Neural cell (in vitro differentiated cells): ENCODE measurements around the gene KCTD13. TPM values are rescaled to one million over a fixed set of nuclear protein-coding genes. Genes with fewer than 3 reads are reported as not detected.

ENCODE experiments used
- H2AFZ ChIP-seq: fragments of 200-600, 300-800 bp; sonication (generic), shearing (Covaris generic); 2 replicates; pipeline ENCODE4 v1.6.0; 2014; ENCODE audit warnings: low read depth, mild to moderate bottlenecking, antibody characterized with exemption, low read length, moderate library complexity
- H3F3A ChIP-seq: fragments of 200-600 bp; shearing (Covaris generic); 2 replicates; pipeline ENCODE4 v1.6.1; 2016; ENCODE audit warnings: mild to moderate bottlenecking, moderate library complexity, mixed read lengths, antibody characterized with exemption, low read length; ENCODE audit not compliant: insufficient read depth, poor library complexity, severe bottlenecking
- H3K27ac ChIP-seq: fragments of 200-600, 300-800 bp; sonication (generic), shearing (Covaris generic); 2 replicates; pipeline ENCODE4 v1.5.1; 2014; ENCODE audit warnings: mild to moderate bottlenecking, low read length, moderate library complexity
- H3K27me3 ChIP-seq: fragments of 300-800, 200-600 bp; sonication (generic), shearing (Covaris generic); 2 replicates; pipeline ENCODE4 v1.6.0; 2014; ENCODE audit warnings: mild to moderate bottlenecking, low read depth, low read length, moderate library complexity; ENCODE audit not compliant: insufficient read depth
- H3K36me3 ChIP-seq: fragments of 300-800, 200-600 bp; sonication (generic), shearing (Covaris generic); 2 replicates; pipeline ENCODE4 v1.5.1; 2014; ENCODE audit warnings: mild to moderate bottlenecking, antibody characterized with exemption, low read length, moderate library complexity; ENCODE audit not compliant: insufficient read depth
- H3K4me2 ChIP-seq: fragments of 300-800, 200-600 bp; sonication (generic), shearing (Covaris generic); 2 replicates; pipeline ENCODE4 v1.6.0; 2014; ENCODE audit warnings: mild to moderate bottlenecking, low read length
- H3K4me3 ChIP-seq: fragments of 300-800, 200-600 bp; sonication (generic), shearing (Covaris generic); 2 replicates; pipeline ENCODE4 v1.5.1; 2014; ENCODE audit warnings: mild to moderate bottlenecking, low read length, moderate library complexity
- H3K79me2 ChIP-seq: fragments of 200-600 bp; shearing (Covaris generic); replicated peaks from 2 replicates; pipeline ENCODE4 v1.6.0; 2014; ENCODE audit warnings: mild to moderate bottlenecking, low read length, moderate library complexity; ENCODE audit not compliant: insufficient read depth
- H3K9ac ChIP-seq: fragments of 300-800, 200-600 bp; sonication (generic), shearing (Covaris generic); 2 replicates; pipeline ENCODE4 v1.6.1; 2016; ENCODE audit warnings: mild to moderate bottlenecking, low read length, mixed read lengths
- H3K9me2 ChIP-seq: fragments of 200-600 bp; shearing (Covaris generic); 2 replicates; pipeline ENCODE4 v1.6.1; 2016; ENCODE audit warnings: mild to moderate bottlenecking, low read length, mixed read lengths; ENCODE audit not compliant: insufficient read depth
- H3K9me3 ChIP-seq: fragments of 200-600, 300-800 bp; sonication (generic), shearing (Covaris generic); 2 replicates; pipeline ENCODE4 v1.6.1; 2016; ENCODE audit warnings: mild to moderate bottlenecking, mixed run types, low read length, moderate library complexity, mixed read lengths
- H4K20me1 ChIP-seq: fragments of 200-600 bp; shearing (Covaris generic); 2 replicates; pipeline ENCODE4 v1.6.1; 2016; ENCODE audit warnings: mild to moderate bottlenecking, mixed run types; ENCODE audit not compliant: insufficient read depth
- EP300 ChIP-seq: fragments of 450-650 bp; conservative IDR thresholded peaks from 2 replicates; pipeline ENCODE4 v1.6.1; 2014; ENCODE audit warnings: antibody characterized with exemption, mild to moderate bottlenecking, moderate library complexity; ENCODE audit not compliant: poor library complexity, severe bottlenecking
- EZH2 ChIP-seq: fragments of 200-600, 300-800 bp; shearing (Covaris generic), sonication (generic); IDR thresholded peaks from 2 replicates; pipeline ENCODE4 v1.6.1; 2014; ENCODE audit warnings: antibody characterized with exemption, low read length, borderline replicate concordance, mild to moderate bottlenecking; ENCODE audit not compliant: insufficient read depth, poor library complexity, severe bottlenecking
- MXI1 ChIP-seq: fragments of 450-650 bp; conservative IDR thresholded peaks from 2 replicates; pipeline ENCODE4 v1.6.1; 2014; ENCODE audit warnings: antibody characterized with exemption, mild to moderate bottlenecking; ENCODE audit not compliant: poor library complexity, severe bottlenecking
- POLR2AphosphoS5 ChIP-seq: IDR thresholded peaks from 2 replicates; pipeline ENCODE4 v1.6.1; 2012
- RAD21 ChIP-seq: fragments of 450-650 bp; conservative IDR thresholded peaks from 2 replicates; pipeline ENCODE4 v1.6.1; 2014; ENCODE audit warnings: antibody characterized with exemption, mild to moderate bottlenecking, moderate library complexity
- SMC3 ChIP-seq: fragments of 450-650 bp; conservative IDR thresholded peaks from 2 replicates; pipeline ENCODE4 v1.6.1; 2014; ENCODE audit warnings: antibody characterized with exemption, mild to moderate bottlenecking, moderate library complexity; ENCODE audit not compliant: poor library complexity
- TAF1 ChIP-seq: IDR thresholded peaks from 2 replicates; pipeline ENCODE4 v1.6.1; 2012; ENCODE audit warnings: low read depth
- polyA plus RNA-seq: library from polyadenylated mRNA; depleted of rRNA; stranded (reverse); fragments of >200 nt; gene quantifications from 2 replicates; pipeline ENCODE4 v1.2.3, GENCODE V29; 2014
- TF ChIP-seq, protein P1 (sequence below): IDR thresholded peaks from 2 replicates; pipeline ENCODE4 v1.6.1; 2012; ENCODE audit warnings: borderline replicate concordance
- TF ChIP-seq, protein P2 (sequence below): fragments of 450-650 bp; IDR thresholded peaks from 2 replicates; pipeline ENCODE4 v1.5.1; 2014; ENCODE audit warnings: antibody characterized with exemption, mild to moderate bottlenecking, moderate library complexity; ENCODE audit not compliant: poor library complexity, severe bottlenecking

The KCTD13 gene
- polyA plus RNA-seq, 1 donor from 2014 or later, result 55.0 TPM

DNA sequence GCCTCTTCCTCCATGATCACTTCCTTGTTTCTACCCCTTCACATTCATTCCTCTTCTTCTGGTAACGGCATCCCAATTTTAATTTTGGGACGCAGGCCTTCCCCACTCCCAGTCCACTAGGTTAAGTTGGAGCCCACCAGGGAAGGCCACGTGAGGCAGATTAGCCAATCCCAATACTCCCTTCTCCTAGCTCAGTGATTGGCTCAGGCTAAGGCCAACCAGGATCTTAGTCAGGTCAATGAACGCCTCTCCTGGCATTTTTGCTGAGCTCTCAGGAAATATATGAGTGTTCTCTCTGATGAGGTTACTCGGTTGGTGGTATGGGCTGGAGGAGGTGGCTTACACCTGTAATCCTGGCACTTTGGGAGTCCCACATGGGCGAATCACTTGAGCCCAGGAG, 42.0 kb downstream of the KCTD13 start:
- H3K9me3 ChIP-seq, result no peaks in the 10 kb centered on the region
- H3K4me2 ChIP-seq, result no peak overlapping the region
- no peak overlapping the region for H3K4me3 ChIP-seq
- H3K36me3 ChIP-seq, result no peaks in the 10 kb centered on the region
- no peak overlapping the region for H2AFZ ChIP-seq
- H3K9me2 ChIP-seq, result no peaks in the 10 kb centered on the region
- H3K79me2 ChIP-seq, result no peaks in the 10 kb centered on the region
- H3K27ac ChIP-seq, result no peak overlapping the region
- H3K9ac ChIP-seq, result no peak overlapping the region
- TF ChIP-seq, protein P1, sequence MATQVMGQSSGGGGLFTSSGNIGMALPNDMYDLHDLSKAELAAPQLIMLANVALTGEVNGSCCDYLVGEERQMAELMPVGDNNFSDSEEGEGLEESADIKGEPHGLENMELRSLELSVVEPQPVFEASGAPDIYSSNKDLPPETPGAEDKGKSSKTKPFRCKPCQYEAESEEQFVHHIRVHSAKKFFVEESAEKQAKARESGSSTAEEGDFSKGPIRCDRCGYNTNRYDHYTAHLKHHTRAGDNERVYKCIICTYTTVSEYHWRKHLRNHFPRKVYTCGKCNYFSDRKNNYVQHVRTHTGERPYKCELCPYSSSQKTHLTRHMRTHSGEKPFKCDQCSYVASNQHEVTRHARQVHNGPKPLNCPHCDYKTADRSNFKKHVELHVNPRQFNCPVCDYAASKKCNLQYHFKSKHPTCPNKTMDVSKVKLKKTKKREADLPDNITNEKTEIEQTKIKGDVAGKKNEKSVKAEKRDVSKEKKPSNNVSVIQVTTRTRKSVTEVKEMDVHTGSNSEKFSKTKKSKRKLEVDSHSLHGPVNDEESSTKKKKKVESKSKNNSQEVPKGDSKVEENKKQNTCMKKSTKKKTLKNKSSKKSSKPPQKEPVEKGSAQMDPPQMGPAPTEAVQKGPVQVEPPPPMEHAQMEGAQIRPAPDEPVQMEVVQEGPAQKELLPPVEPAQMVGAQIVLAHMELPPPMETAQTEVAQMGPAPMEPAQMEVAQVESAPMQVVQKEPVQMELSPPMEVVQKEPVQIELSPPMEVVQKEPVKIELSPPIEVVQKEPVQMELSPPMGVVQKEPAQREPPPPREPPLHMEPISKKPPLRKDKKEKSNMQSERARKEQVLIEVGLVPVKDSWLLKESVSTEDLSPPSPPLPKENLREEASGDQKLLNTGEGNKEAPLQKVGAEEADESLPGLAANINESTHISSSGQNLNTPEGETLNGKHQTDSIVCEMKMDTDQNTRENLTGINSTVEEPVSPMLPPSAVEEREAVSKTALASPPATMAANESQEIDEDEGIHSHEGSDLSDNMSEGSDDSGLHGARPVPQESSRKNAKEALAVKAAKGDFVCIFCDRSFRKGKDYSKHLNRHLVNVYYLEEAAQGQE, result no peak
- TF ChIP-seq, protein P2, sequence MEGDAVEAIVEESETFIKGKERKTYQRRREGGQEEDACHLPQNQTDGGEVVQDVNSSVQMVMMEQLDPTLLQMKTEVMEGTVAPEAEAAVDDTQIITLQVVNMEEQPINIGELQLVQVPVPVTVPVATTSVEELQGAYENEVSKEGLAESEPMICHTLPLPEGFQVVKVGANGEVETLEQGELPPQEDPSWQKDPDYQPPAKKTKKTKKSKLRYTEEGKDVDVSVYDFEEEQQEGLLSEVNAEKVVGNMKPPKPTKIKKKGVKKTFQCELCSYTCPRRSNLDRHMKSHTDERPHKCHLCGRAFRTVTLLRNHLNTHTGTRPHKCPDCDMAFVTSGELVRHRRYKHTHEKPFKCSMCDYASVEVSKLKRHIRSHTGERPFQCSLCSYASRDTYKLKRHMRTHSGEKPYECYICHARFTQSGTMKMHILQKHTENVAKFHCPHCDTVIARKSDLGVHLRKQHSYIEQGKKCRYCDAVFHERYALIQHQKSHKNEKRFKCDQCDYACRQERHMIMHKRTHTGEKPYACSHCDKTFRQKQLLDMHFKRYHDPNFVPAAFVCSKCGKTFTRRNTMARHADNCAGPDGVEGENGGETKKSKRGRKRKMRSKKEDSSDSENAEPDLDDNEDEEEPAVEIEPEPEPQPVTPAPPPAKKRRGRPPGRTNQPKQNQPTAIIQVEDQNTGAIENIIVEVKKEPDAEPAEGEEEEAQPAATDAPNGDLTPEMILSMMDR, result no peak
- TF ChIP-seq EP300 (no peak), RAD21 (no peak), SMC3 (no peak), POLR2AphosphoS5 (no peak)
- no peaks in the 10 kb centered on the region for H3F3A ChIP-seq
- no peaks in the 10 kb centered on the region for H3K27me3 ChIP-seq
- H4K20me1 ChIP-seq, result no peaks in the 10 kb centered on the region

DNA sequence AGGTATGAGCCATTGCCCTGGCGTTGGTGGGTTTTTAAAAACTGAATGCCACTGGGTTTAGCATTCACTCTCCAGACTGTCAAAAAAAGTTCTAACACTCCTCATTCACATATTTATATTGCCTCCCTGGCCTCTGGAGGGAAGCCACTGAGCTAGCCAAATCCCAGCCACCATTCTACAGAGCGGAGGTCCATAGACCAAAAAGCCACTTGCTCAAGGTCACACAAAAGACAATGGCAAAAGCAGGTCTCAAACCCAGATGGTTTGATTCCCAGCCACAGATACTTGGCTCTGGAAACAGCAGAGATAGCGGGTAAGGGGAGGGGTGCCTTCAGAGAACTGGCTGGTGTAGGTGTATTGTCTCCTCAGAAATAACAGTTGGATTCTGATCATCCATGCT, 45.0 kb downstream of the KCTD13 start:
- no peak overlapping the region for H3K4me3 ChIP-seq
- H3K9me2 ChIP-seq, result no peaks in the 10 kb centered on the region
- TF ChIP-seq SMC3 (no peak), EZH2 (no peak), MXI1 (no peak), POLR2AphosphoS5 (no peak), RAD21 (no peak), TAF1 (no peak), EP300 (no peak)
- TF ChIP-seq, protein P2, result no peak
- TF ChIP-seq, protein P1, result no peak
- no peaks in the 10 kb centered on the region for H3K9me3 ChIP-seq
- H3K9ac ChIP-seq, result no peak overlapping the region
- no peaks in the 10 kb centered on the region for H3K79me2 ChIP-seq
- no peak overlapping the region for H3K27ac ChIP-seq
- no peaks in the 10 kb centered on the region for H3K36me3 ChIP-seq
- no peaks in the 10 kb centered on the region for H3F3A ChIP-seq
- H2AFZ ChIP-seq, result no peak overlapping the region
- no peaks in the 10 kb centered on the region for H4K20me1 ChIP-seq
- H3K27me3 ChIP-seq, result peaks cover 5% of the 10 kb centered on the region
- no peak overlapping the region for H3K4me2 ChIP-seq
